Suprapubic skin (tissue), 4 donors: ENCODE results near the gene IL24. TPM values are rescaled to one million over a fixed set of nuclear protein-coding genes. Genes with fewer than 3 reads are reported as not detected.

Experiments
- DNase-seq, 2 donors: peaks; one replicate each; pipeline ENCODE4 v3.0.0-alpha.2; 2019; ENCODE audit warnings: low spot score in 2 of 2
- H3K27ac ChIP-seq: fragments of 200-600 bp; sonication (generic); one replicate; pipeline ENCODE4 v1.5.1; 2019
- H3K27me3 ChIP-seq: fragments of 200-600 bp; sonication (generic); one replicate; pipeline ENCODE4 v1.5.1; 2019
- H3K36me3 ChIP-seq: fragments of 200-600 bp; sonication (generic); one replicate; pipeline ENCODE4 v1.5.1; 2019
- H3K4me1 ChIP-seq: fragments of 200-600 bp; sonication (generic); one replicate; pipeline ENCODE4 v1.5.1; 2019
- H3K4me3 ChIP-seq: fragments of 200-600 bp; sonication (generic); one replicate; pipeline ENCODE4 v1.5.1; 2019; ENCODE audit warnings: mild to moderate bottlenecking
- H3K9me3 ChIP-seq: fragments of 200-600 bp; sonication (generic); one replicate; pipeline ENCODE4 v1.5.1; 2019
- CTCF ChIP-seq, 2 donors: fragments of 200-600 bp in 1 of 2; fragments of 450-650 bp in 1 of 2; sonication (generic) in 1 of 2; IDR thresholded peaks; one replicate each; pipeline ENCODE4 v1.5.1; 2016 to 2019; ENCODE audit warnings: antibody characterized with exemption in 2 of 2, mild to moderate bottlenecking in 1 of 2, moderate library complexity in 1 of 2
- EP300 ChIP-seq: sonication (generic); formaldehyde crosslinking; IDR thresholded peaks from one replicate; pipeline ENCODE4 v1.6.1; 2017; ENCODE audit warnings: antibody characterized with exemption
- POLR2A ChIP-seq, 2 donors: fragments of 450-650 bp; IDR thresholded peaks; one replicate each; pipeline ENCODE4 v1.6.1; 2017; ENCODE audit warnings: antibody characterized with exemption in 2 of 2, mild to moderate bottlenecking in 2 of 2, moderate library complexity in 2 of 2
- POLR2AphosphoS5 ChIP-seq, 3 donors: sonication (generic); formaldehyde crosslinking; IDR thresholded peaks; one replicate each; pipeline ENCODE4 v1.6.1; 2017; ENCODE audit warnings: antibody characterized with exemption in 3 of 3
- WGBS: methylation state at CpG from one replicate; pipeline ENCODE4 v1.1.5; 2018; 5-methylcytosine and 5-hydroxymethylcytosine counted together
- total RNA-seq, 4 donors: library from RNA; depleted of rRNA; stranded (reverse); fragments of >200 nt; gene quantifications; one replicate each; pipeline ENCODE4 v1.1.0, GENCODE V29; 2016

IL24 gene
- total RNA-seq, 4 donors from 2014 or later, result not detected

- Histone ChIP-seq H3K4me3 (no peak overlapping the region), H3K27ac (no peak overlapping the region), H3K4me1 (no peaks in the 10 kb centered on the region), H3K9me3 (no peaks in the 10 kb centered on the region), H3K27me3 (peaks cover 9% of the 10 kb centered on the region), H3K36me3 (no peaks in the 10 kb centered on the region)
- no peak for TF ChIP-seq EP300
- no peak for TF ChIP-seq POLR2A (IDR thresholded peaks at IDR 0.05)
- TF ChIP-seq POLR2AphosphoS5 (IDR thresholded peaks at IDR 0.05), result no peak
- TF ChIP-seq CTCF (IDR thresholded peaks at IDR 0.05), result no peak
- DNase-seq, result no peak
- 78% methylated on average over 8 of the region's 8 CpGs for WGBS
Measured at GRCh38 chr1:206916000-206916709, 18.9 kb downstream of the IL24 start.

- Histone ChIP-seq H3K27me3 (peaks cover 9% of the 10 kb centered on the region), H3K9me3 (no peaks in the 10 kb centered on the region), H3K36me3 (no peaks in the 10 kb centered on the region), H3K4me1 (peaks cover 4% of the 10 kb centered on the region), H3K27ac (no peak overlapping the region), H3K4me3 (no peak overlapping the region)
- DNase-seq, result no peak
- WGBS, result 82% methylated on average over 3 of the region's 3 CpGs
- TF ChIP-seq EP300, result no peak
- no peak for TF ChIP-seq POLR2A (IDR thresholded peaks at IDR 0.05)
- TF ChIP-seq POLR2AphosphoS5 (IDR thresholded peaks at IDR 0.05), result no peak
- TF ChIP-seq CTCF (IDR thresholded peaks at IDR 0.05), result no peak
Measured at GRCh38 chr1:206918076-206918475, 20.8 kb downstream of the IL24 start.

GRCh38 chr1:206921772-206922265 lies 24.6 kb downstream of the IL24 start, which contains the start of gene FCMR:
Gene FCMR, minus strand, starts transcription at chr1:206921941. Its CDS starts 87 bp downstream, at chr1:206921854.
- H3K27me3 ChIP-seq, result no peaks in the 10 kb centered on the region
- 79% methylated on average over 7 of the region's 7 CpGs for WGBS

GRCh38 chr1:206922524-206922923 lies 25.3 kb downstream of the IL24 start:
- Histone ChIP-seq H3K4me1 (peaks cover 4% of the 10 kb centered on the region), H3K4me3 (no peak overlapping the region), H3K9me3 (no peaks in the 10 kb centered on the region), H3K27me3 (no peaks in the 10 kb centered on the region), H3K36me3 (no peaks in the 10 kb centered on the region), H3K27ac (no peak overlapping the region)
- no peak for DNase-seq
- WGBS, result 71% methylated on average over 1 of the region's 1 CpG
- no peak for TF ChIP-seq POLR2AphosphoS5 (IDR thresholded peaks at IDR 0.05)
- no peak for TF ChIP-seq CTCF (IDR thresholded peaks at IDR 0.05)
- no peak for TF ChIP-seq POLR2A (IDR thresholded peaks at IDR 0.05)

More at GRCh38 chr1:206921772-206922265, 24.6 kb downstream of the IL24 start, which contains the start of gene FCMR:
- Histone ChIP-seq H3K4me1 (peaks cover 4% of the 10 kb centered on the region), H3K36me3 (no peaks in the 10 kb centered on the region), H3K4me3 (no peak within 1 kb of the TSS), H3K27ac (no peak within 1 kb of the TSS), H3K9me3 (no peaks in the 10 kb centered on the region)
- DNase-seq, result no peak
- TF ChIP-seq POLR2AphosphoS5 (IDR thresholded peaks at IDR 0.05), result no peak
- TF ChIP-seq EP300, result no peak
- TF ChIP-seq CTCF (IDR thresholded peaks at IDR 0.05), result no peak
- no peak for TF ChIP-seq POLR2A (IDR thresholded peaks at IDR 0.05)
